Anterior cingulate cortex (tissue), 58 donors: ENCODE data around the gene DFFA.
"Not testable (repeated sequence)": the region's sequence is repeated elsewhere in the genome, so short reads cannot be mapped to it uniquely, and the experiment has no call there.

Experiments used
- DNase-seq, 58 donors: peaks; one replicate each; lab custom pipeline; 2025; lab: John Stamatoyannopoulos, UW

The DFFA gene

GRCh38 chr1:10470043-10470442 is 2.3 kb downstream of the DFFA start:
- DNase-seq = no peak

GRCh38 chr1:10467078-10467477 is 5.3 kb downstream of the DFFA start:
- DNase-seq = no peak

GRCh38 chr1:10459184-10459583 is 13.1 kb downstream of the DFFA start:
- no peak for DNase-seq

GRCh38 chr1:10457875-10458274 is 14.5 kb downstream of the DFFA start:
- no peak for DNase-seq

- DNase-seq = not testable (repeated sequence)
These were observed 14.9 kb downstream of the DFFA start for GRCh38 chr1:10457462-10457861.

GRCh38 chr1:10456661-10457060 is 15.7 kb downstream of the DFFA start:
- DNase-seq = no peak

- no peak for DNase-seq
These were observed 16.3 kb downstream of the DFFA start for GRCh38 chr1:10456048-10456447.

GRCh38 chr1:10451287-10451686 is 21.0 kb downstream of the DFFA start:
- peak in 3 of 58 donors; percentile 4 to 20 (median 9) for DNase-seq

GRCh38 chr1:10450836-10451235 is 21.5 kb downstream of the DFFA start:
- DNase-seq = peak in 1 of 58 donors; percentile 19

- peak in 1 of 58 donors; percentile 9 for DNase-seq
These were observed 22.0 kb downstream of the DFFA start for GRCh38 chr1:10450156-10450814.

- DNase-seq = peak in 16 of 58 donors; percentile 3 to 40 (median 21)
These were observed 22.6 kb downstream of the DFFA start, which contains the start of gene CORT for GRCh38 chr1:10449751-10450150. CORT (plus strand) TSS chr1:10450031; CDS start chr1:10450224, 193 bp downstream.

- DNase-seq = no peak
These were observed 25.4 kb downstream of the DFFA start for GRCh38 chr1:10446790-10447422.

GRCh38 chr1:10444795-10445397 is 27.4 kb downstream of the DFFA start:
- DNase-seq = no peak

- no peak for DNase-seq
These were observed 28.1 kb downstream of the DFFA start for GRCh38 chr1:10444248-10444647.

GRCh38 chr1:10440794-10441193 is 31.5 kb downstream of the DFFA start:
- DNase-seq = no peak

- no peak for DNase-seq
These were observed 32.0 kb downstream of the DFFA start for GRCh38 chr1:10440305-10440704.

GRCh38 chr1:10438677-10439163 is 33.6 kb downstream of the DFFA start:
- no peak for DNase-seq

- DNase-seq = no peak
These were observed 35.3 kb downstream of the DFFA start for GRCh38 chr1:10437052-10437451.

- peak in 1 of 58 donors; percentile 8 for DNase-seq
These were observed 37.7 kb downstream of the DFFA start for GRCh38 chr1:10434590-10434989.

GRCh38 chr1:10433790-10434189 is 38.5 kb downstream of the DFFA start:
- DNase-seq = no peak

- DNase-seq = no peak
These were observed 39.2 kb downstream of the DFFA start for GRCh38 chr1:10432910-10433700.
